Measurements from ENCODE around the gene JPH2. TPM values are rescaled to one million over a fixed set of nuclear protein-coding genes. Genes with fewer than 3 reads are reported as not detected.
"Not testable (repeated sequence)": the region's sequence is repeated elsewhere in the genome, so short reads cannot be mapped to it uniquely, and the experiment has no call there.

The JPH2 gene
- total and polyA plus RNA-seq, 2 of the 4 experiments (the other 2 are of a cell fraction), result 0.44 to 0.54 TPM

DNA sequence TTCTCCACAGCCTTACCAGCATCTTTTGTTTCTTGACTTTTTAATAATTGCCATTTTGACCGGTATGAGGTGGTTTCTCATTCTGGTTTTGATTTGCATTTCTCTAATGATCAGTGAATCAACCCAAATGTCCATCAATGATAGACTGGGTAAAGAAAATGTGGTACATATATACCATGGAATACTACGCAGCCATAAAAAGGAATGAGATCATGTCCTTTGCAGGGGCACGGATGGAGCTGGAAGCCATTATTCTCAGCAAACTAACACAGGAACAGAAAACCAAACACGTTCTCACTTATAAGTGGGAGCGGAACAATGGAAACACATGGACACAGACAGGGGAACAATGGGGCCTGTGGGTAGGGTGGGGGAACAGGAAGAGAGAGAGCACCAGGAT is 4.7 kb upstream of the JPH2 start:
- H2BK5ac ChIP-seq (ENCODE audit: low read depth, low read length, poor library complexity, severe bottlenecking); DNase-seq; H4K91ac ChIP-seq (ENCODE audit: insufficient read depth, low read depth, low read length); in situ Hi-C loops (cut with MboI; ENCODE audit: low sequenced_read_pairs); H2AFZ ChIP-seq (replicated peaks; ENCODE audit: low read length, poor library complexity); H2BK20ac ChIP-seq (ENCODE audit: low read depth, low read length); H3K9me1 ChIP-seq (ENCODE audit: insufficient read depth, low read length); H3K4me3 ChIP-seq (ENCODE audit: insufficient read depth, low read depth, low read length); H3K36me3 ChIP-seq (ENCODE audit: control insufficient read depth, insufficient read depth, low read length); H3K56ac ChIP-seq (ENCODE audit: extremely low read depth, insufficient read depth, low read length); H3K9me3 ChIP-seq (ENCODE audit: control insufficient read depth, insufficient read depth, low read length); H2BK15ac ChIP-seq (ENCODE audit: low read depth, low read length); H3K27me3 ChIP-seq (ENCODE audit: control insufficient read depth, insufficient read depth, low read length); H4K20me1 ChIP-seq (ENCODE audit: insufficient read depth, low read length); BruUV-seq (replicated peaks); H2BK120ac ChIP-seq (ENCODE audit: low read depth, low read length); H3K14ac ChIP-seq (replicated peaks; ENCODE audit: low read depth, low read length); intact Hi-C loops (cut with micrococcal nuclease); H2AK9ac ChIP-seq (replicated peaks; ENCODE audit: low read depth, low read length, poor library complexity); H4K5ac ChIP-seq (ENCODE audit: low read depth, low read length); POLR2A ChIA-PET (ENCODE audit: unreplicated experiment); H3K9ac ChIP-seq (ENCODE audit: low read depth, low read length); H3K27ac ChIP-seq (ENCODE audit: insufficient read depth, low read length); H3K79me1 ChIP-seq (ENCODE audit: low read depth in 1 of 2, low read length in 2 of 2); H3K4ac ChIP-seq (ENCODE audit: low read depth, low read length); H3K18ac ChIP-seq (ENCODE audit: low read depth, low read length); ATAC-seq (ENCODE audit: low read depth); H2AK5ac ChIP-seq (ENCODE audit: low read depth, low read length); H3K23ac ChIP-seq (ENCODE audit: low read depth, low read length); H4K8ac ChIP-seq (ENCODE audit: low read depth in 2 of 2, low read length in 2 of 2); H3K4me2 ChIP-seq (ENCODE audit: low read depth, low read length); dilution Hi-C loops (cut with HindIII; ENCODE audit: low sequenced_read_pairs, unreplicated experiment): not testable (repeated sequence)
- CTCF ChIA-PET, result interaction anchor here (5.6 kb wide), 1 partner anchor 76 kb away, joined by 67 read pairs; no protein-coding TSS in a partner anchor
- WGBS, 2 experiments (ENCODE audit: extremely low coverage in 2 of 2, insufficient read length in 1 of 2), result no CpG with 5 or more reads among the region's 5 CpGs
- H3K4me1 ChIP-seq (ENCODE audit: control insufficient read depth, insufficient read depth, low read length), result peaks cover 12% of the 10 kb centered on the region
